Activated CD4-positive, alpha-beta T cell treated with anti-CD3 and anti-CD28 coated beads for 36 hours (primary cell): ENCODE measurements around the gene OR1B1. TPM values are rescaled to one million over a fixed set of nuclear protein-coding genes. Genes with fewer than 3 reads are reported as not detected.
"Not testable (repeated sequence)": the region's sequence is repeated elsewhere in the genome, so short reads cannot be mapped to it uniquely, and the experiment has no call there.

Experiments used
- ATAC-seq: fragments of 200-7000 bp; cut with Tn5 transposase; one replicate; pipeline ENCODE4 v1.10.0; 2021; ENCODE audit warnings: mild to moderate bottlenecking, moderate library complexity
- CTCF ChIA-PET: fragments of 350-600 bp; sonication (Branson Sonifier 250); formaldehyde crosslinking; loops from one replicate; lab custom pipeline; 2021; ENCODE audit warnings: antibody characterized with exemption; lab: Charles Lee
- POLR2A ChIA-PET: fragments of 350-600 bp; sonication (Branson Sonifier 250); formaldehyde crosslinking; loops from one replicate; lab custom pipeline; 2021; ENCODE audit warnings: antibody characterized with exemption, inconsistent platforms; lab: Charles Lee
- DNase-seq: peaks from one replicate; pipeline ENCODE4 v3.0.0-alpha.2; 2020
- H3K27ac Mint-ChIP-seq: one replicate; pipeline ENCODE4 v1.8.0; 2021; ENCODE audit warnings: mixed read lengths
- H3K27me3 Mint-ChIP-seq: one replicate; pipeline ENCODE4 v1.8.0; 2021; ENCODE audit warnings: mixed read lengths
- H3K36me3 Mint-ChIP-seq: one replicate; pipeline ENCODE4 v1.8.0; 2021; ENCODE audit warnings: low read depth, mixed read lengths
- H3K4me1 Mint-ChIP-seq: one replicate; pipeline ENCODE4 v1.8.0; 2021; ENCODE audit warnings: mixed read lengths
- H3K4me3 Mint-ChIP-seq: one replicate; pipeline ENCODE4 v1.8.0; 2021; ENCODE audit warnings: mild to moderate bottlenecking, moderate library complexity, mixed read lengths
- H3K9me3 Mint-ChIP-seq: one replicate; pipeline ENCODE4 v1.8.0; 2021; ENCODE audit warnings: low read depth, mixed read lengths
- intact Hi-C, 2 experiments: fragments of 100-400 bp; cut with DNase I in 1 of 2; cut with micrococcal nuclease in 1 of 2; formaldehyde crosslinking; loops; one replicate each; pipeline versions ENCODE4 v1.14.2 to v1.15.1; 2022 to 2024; cut with DNase I, micrococcal nuclease
- total RNA-seq, 2 experiments: library from RNA; stranded (reverse); gene quantifications; one replicate each; pipeline ENCODE4 v1.2.3, GENCODE V29; 2021

OR1B1 gene
- total RNA-seq, 2 experiments from 2014 or later: not detected

- H3K27me3 Mint-ChIP-seq, CTCF ChIA-PET, ATAC-seq, H3K4me1 Mint-ChIP-seq, intact Hi-C loops, H3K36me3 Mint-ChIP-seq, POLR2A ChIA-PET, H3K4me3 Mint-ChIP-seq, H3K9me3 Mint-ChIP-seq, H3K27ac Mint-ChIP-seq, DNase-seq: not testable (repeated sequence)
These were observed 74.1 kb downstream of the OR1B1 start, which contains the start of gene OR1L8 for GRCh38 chr9:122583284-122583683. Gene OR1L8, minus strand, starts transcription at chr9:122583384. Its CDS starts 14,907 bp downstream, at chr9:122568477.

GRCh38 chr9:122580360-122580759 lies 77.1 kb downstream of the OR1B1 start:
- DNase-seq: no peak
- CTCF ChIA-PET: no interaction called here
- Mint-ChIP-seq H3K27me3 (peaks cover 2% of the 10 kb centered on the region), H3K36me3 (peaks cover 6% of the 10 kb centered on the region), H3K9me3 (no peaks in the 10 kb centered on the region), H3K4me3 (no peak overlapping the region), H3K4me1 (no peaks in the 10 kb centered on the region), H3K27ac (no peak overlapping the region)
- POLR2A ChIA-PET: no interaction called here
- ATAC-seq: no peak
- intact Hi-C loops: no loop called here

DNA sequence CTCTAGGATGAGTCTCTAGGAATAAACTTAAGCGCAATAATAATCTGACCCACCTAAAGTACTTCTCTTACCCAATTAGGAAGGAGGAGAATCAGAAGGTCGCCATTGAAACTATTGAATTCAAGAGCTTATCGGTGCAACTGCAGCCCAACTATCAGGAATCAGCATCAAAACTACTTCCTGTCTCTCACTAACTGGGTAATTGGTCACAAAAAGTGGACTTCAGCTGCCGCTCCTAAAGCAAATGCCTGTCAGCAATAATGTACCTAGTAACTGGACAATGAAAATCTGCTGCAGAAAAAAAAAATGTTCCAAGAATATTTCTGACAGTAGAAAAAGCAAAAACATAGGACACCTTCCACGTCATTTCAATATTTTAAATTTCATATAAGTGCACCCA lies 77.6 kb downstream of the OR1B1 start:
- ATAC-seq (no peak), DNase-seq (no peak)
- Mint-ChIP-seq H3K27ac (no peak overlapping the region), H3K9me3 (no peaks in the 10 kb centered on the region), H3K27me3 (peaks cover 2% of the 10 kb centered on the region), H3K36me3 (peaks cover 6% of the 10 kb centered on the region), H3K4me3 (no peak overlapping the region), H3K4me1 (no peaks in the 10 kb centered on the region)
- ChIA-PET POLR2A (no interaction called here), CTCF (no interaction called here)
- intact Hi-C loops: loop anchor here in 1 of 2 experiments (10.0 kb wide), 1 partner anchor 215 kb away; no protein-coding TSS in a partner anchor

Other genes with a start within 250 kb of the OR1B1 start
- not detected for gene OR1J1, start 179.7 kb downstream of the OR1B1 start, total RNA-seq
- not detected for gene OR1J2, start 146.8 kb downstream of the OR1B1 start, total RNA-seq
- not detected for gene OR1J4, start 138.5 kb downstream of the OR1B1 start, total RNA-seq
- gene OR1N1, start 130.3 kb downstream of the OR1B1 start, total RNA-seq: not detected
- gene OR1N2, start 104.5 kb downstream of the OR1B1 start, total RNA-seq: not detected
- not detected for gene OR1L8, start 74.2 kb downstream of the OR1B1 start, total RNA-seq
- gene OR1Q1, start 42.9 kb downstream of the OR1B1 start, total RNA-seq: not detected
- gene OR1L1, start 4.1 kb upstream of the OR1B1 start, total RNA-seq: not detected
- gene OR1L3, start 17.5 kb upstream of the OR1B1 start, total RNA-seq: not detected
- not detected for gene OR1L4, start 66.4 kb upstream of the OR1B1 start, total RNA-seq
- not detected for gene OR1L6, start 84.7 kb upstream of the OR1B1 start, total RNA-seq
- gene OR5C1, start 131.3 kb upstream of the OR1B1 start, total RNA-seq: not detected
- not detected for gene OR1K1, start 142.5 kb upstream of the OR1B1 start, total RNA-seq
- 10 to 100 TPM; 18.4 to 18.8 TPM for gene PDCL, start 171.0 kb upstream of the OR1B1 start, total RNA-seq
- 10 to 100 TPM; 21.5 to 24.4 TPM for gene RC3H2, start 247.7 kb upstream of the OR1B1 start, total RNA-seq